EL (cell line): ENCODE data around the gene RAB31.
A peak's percentile ranks its signal among the peaks of the same experiment; 100 is the strongest.

Source experiments
- DNase-seq: peaks from one replicate; pipeline ENCODE4 v3.0.0-alpha.2; 2016

Gene RAB31

GRCh38 chr18:9694174-9694573, 13.9 kb upstream of the RAB31 start:
- no peak for DNase-seq

- no peak for DNase-seq
Observed at GRCh38 chr18:9694952-9695495, 13.1 kb upstream of the RAB31 start.

- DNase-seq = no peak
Observed at GRCh38 chr18:9695605-9696004, 12.5 kb upstream of the RAB31 start.

GRCh38 chr18:9696112-9696511, 12.0 kb upstream of the RAB31 start:
- no peak for DNase-seq

- no peak for DNase-seq
Observed at GRCh38 chr18:9696701-9697100, 11.4 kb upstream of the RAB31 start.

GRCh38 chr18:9697121-9697520, 11.0 kb upstream of the RAB31 start:
- no peak for DNase-seq

- DNase-seq = no peak
Observed at GRCh38 chr18:9698497-9698896, 9.6 kb upstream of the RAB31 start.

- no peak for DNase-seq
Observed at GRCh38 chr18:9700261-9700796, 7.8 kb upstream of the RAB31 start.

- DNase-seq = no peak
Observed at GRCh38 chr18:9701609-9702349, 6.3 kb upstream of the RAB31 start.

GRCh38 chr18:9704233-9705118, 3.6 kb upstream of the RAB31 start:
- no peak for DNase-seq

- peak; percentile 65 for DNase-seq
Observed at GRCh38 chr18:9705183-9705829, 2.8 kb upstream of the RAB31 start.

GRCh38 chr18:9706081-9706935, 1.8 kb upstream of the RAB31 start:
- peak; percentile 54 for DNase-seq

GRCh38 chr18:9707381-9708056, 582 bp upstream of the RAB31 start:
- peak; percentile 48 for DNase-seq

- peak; percentile 31 for DNase-seq
Observed at GRCh38 chr18:9708434-9709303, 568 bp downstream of the RAB31 start.

GRCh38 chr18:9709304-9709877, 1.3 kb downstream of the RAB31 start:
- peak; percentile 40 for DNase-seq

- DNase-seq = no peak
Observed at GRCh38 chr18:9710037-9710436, 1.9 kb downstream of the RAB31 start.

- no peak for DNase-seq
Observed at GRCh38 chr18:9711361-9712129, 3.4 kb downstream of the RAB31 start.

- DNase-seq = no peak
Observed at GRCh38 chr18:9712130-9712577, 4.1 kb downstream of the RAB31 start.

- no peak for DNase-seq
Observed at GRCh38 chr18:9712611-9713010, 4.5 kb downstream of the RAB31 start.
